ENCODE results near the gene UROC1.

DNA sequence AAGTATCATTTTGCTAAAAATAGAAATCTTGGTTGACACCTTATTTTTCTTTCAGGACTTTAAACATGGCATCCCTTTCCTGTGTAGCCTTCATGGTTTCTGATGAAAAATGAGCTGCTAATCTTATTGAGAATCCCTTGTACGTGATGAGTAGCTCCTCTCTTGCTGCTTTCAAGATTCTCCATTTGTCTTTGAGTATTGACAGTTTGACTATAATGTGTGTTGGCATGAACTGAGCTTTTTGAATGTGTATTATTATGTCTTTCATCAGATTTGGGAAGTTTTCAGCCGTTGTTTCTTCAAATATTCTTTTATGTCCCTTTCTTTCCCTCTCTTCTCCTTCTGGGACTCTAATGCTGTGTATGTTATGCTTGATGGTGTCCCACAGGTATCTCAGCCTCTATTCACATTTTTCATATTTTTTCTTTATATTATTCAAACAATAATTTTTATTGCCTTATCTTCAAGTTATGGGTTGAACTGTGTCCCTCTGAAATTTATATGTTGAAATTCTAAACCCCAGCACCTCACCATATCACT lies 45.2 kb upstream of the UROC1 start:
- TF ChIP-seq, protein P1, sequence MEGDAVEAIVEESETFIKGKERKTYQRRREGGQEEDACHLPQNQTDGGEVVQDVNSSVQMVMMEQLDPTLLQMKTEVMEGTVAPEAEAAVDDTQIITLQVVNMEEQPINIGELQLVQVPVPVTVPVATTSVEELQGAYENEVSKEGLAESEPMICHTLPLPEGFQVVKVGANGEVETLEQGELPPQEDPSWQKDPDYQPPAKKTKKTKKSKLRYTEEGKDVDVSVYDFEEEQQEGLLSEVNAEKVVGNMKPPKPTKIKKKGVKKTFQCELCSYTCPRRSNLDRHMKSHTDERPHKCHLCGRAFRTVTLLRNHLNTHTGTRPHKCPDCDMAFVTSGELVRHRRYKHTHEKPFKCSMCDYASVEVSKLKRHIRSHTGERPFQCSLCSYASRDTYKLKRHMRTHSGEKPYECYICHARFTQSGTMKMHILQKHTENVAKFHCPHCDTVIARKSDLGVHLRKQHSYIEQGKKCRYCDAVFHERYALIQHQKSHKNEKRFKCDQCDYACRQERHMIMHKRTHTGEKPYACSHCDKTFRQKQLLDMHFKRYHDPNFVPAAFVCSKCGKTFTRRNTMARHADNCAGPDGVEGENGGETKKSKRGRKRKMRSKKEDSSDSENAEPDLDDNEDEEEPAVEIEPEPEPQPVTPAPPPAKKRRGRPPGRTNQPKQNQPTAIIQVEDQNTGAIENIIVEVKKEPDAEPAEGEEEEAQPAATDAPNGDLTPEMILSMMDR (IDR thresholded peaks at IDR 0.05; ENCODE audit: low read length), result no peak
- no peak for TF ChIP-seq EZH2 (optimal IDR thresholded peaks at IDR 0.05; ENCODE audit: low read depth, low read length)
